Amniotic epithelial cell (primary cell): ENCODE data around the gene DIP2C.
"Not testable (repeated sequence)": the region's sequence is repeated elsewhere in the genome, so short reads cannot be mapped to it uniquely, and the experiment has no call there.

ENCODE experiments used
- DNase-seq: peaks from one replicate; pipeline ENCODE4 v3.0.0-alpha.2; 2010; ENCODE audit warnings: low read depth

The DIP2C gene

GRCh38 chr10:641149-642010 lies 48.1 kb downstream of the DIP2C start:
- DNase-seq, result no peak

- no peak for DNase-seq
Observed at GRCh38 chr10:640673-641045, 48.8 kb downstream of the DIP2C start.

- no peak for DNase-seq
Observed at GRCh38 chr10:639751-640672, 49.5 kb downstream of the DIP2C start.

- no peak for DNase-seq
Observed at GRCh38 chr10:639001-639750, 50.3 kb downstream of the DIP2C start.

GRCh38 chr10:637771-638195 lies 51.7 kb downstream of the DIP2C start:
- DNase-seq, result no peak

GRCh38 chr10:637221-637620 lies 52.2 kb downstream of the DIP2C start:
- no peak for DNase-seq

- DNase-seq, result no peak
Observed at GRCh38 chr10:636769-637168, 52.7 kb downstream of the DIP2C start.

GRCh38 chr10:636016-636730 lies 53.3 kb downstream of the DIP2C start:
- DNase-seq, result no peak

GRCh38 chr10:635088-635861 lies 54.2 kb downstream of the DIP2C start:
- DNase-seq, result no peak

- DNase-seq, result no peak
Observed at GRCh38 chr10:634256-634655, 55.2 kb downstream of the DIP2C start.

GRCh38 chr10:633279-634245 lies 55.9 kb downstream of the DIP2C start:
- DNase-seq, result no peak

- not testable (repeated sequence) for DNase-seq
Observed at GRCh38 chr10:632807-633177, 56.7 kb downstream of the DIP2C start.

GRCh38 chr10:632155-632806 lies 57.2 kb downstream of the DIP2C start:
- not testable (repeated sequence) for DNase-seq

- DNase-seq, result no peak
Observed at GRCh38 chr10:631266-631665, 58.2 kb downstream of the DIP2C start.

- DNase-seq, result no peak
Observed at GRCh38 chr10:630581-631073, 58.8 kb downstream of the DIP2C start.

GRCh38 chr10:629186-629998 lies 60.1 kb downstream of the DIP2C start:
- no peak for DNase-seq

GRCh38 chr10:628386-629045 lies 61.0 kb downstream of the DIP2C start:
- no peak for DNase-seq
